Panc1 (cell line): ENCODE measurements around the gene NUP210L. TPM values are rescaled to one million over a fixed set of nuclear protein-coding genes. Genes with fewer than 3 reads are reported as not detected.
"Not testable (repeated sequence)": the region's sequence is repeated elsewhere in the genome, so short reads cannot be mapped to it uniquely, and the experiment has no call there.

Source experiments
- ATAC-seq: fragments of 200-7000 bp; cut with Tn5 transposase; 2 replicates; pipeline ENCODE4 v1.9.1; 2020; ENCODE audit warnings: mild to moderate bottlenecking, moderate library complexity
- BruUV-seq: library from RNA; stranded (reverse); fragments of 400-500 nt; replicated peaks from 2 replicates; lab custom pipeline; 2021; lab: Mats Ljungman, UMichigan
- CTCF ChIA-PET: fragments of 300-600 bp; sonication (Branson Sonifier 250); formaldehyde crosslinking; loops from one replicate; lab custom pipeline; 2022; ENCODE audit warnings: antibody characterized with exemption; lab: Charles Lee
- POLR2A ChIA-PET: fragments of 300-600 bp; sonication (Branson Sonifier 250); formaldehyde crosslinking; loops from one replicate; lab custom pipeline; 2022; ENCODE audit warnings: antibody characterized with exemption; lab: Charles Lee
- DNase-seq: peaks from one replicate; pipeline ENCODE4 v3.0.0-alpha.2; 2010; ENCODE audit warnings: low read depth, low spot score
- H3K27ac ChIP-seq: 2 replicates; pipeline ENCODE4 v1.5.1; 2011; ENCODE audit warnings: mild to moderate bottlenecking, low read length, inconsistent platforms
- H3K27me3 ChIP-seq: fragments of 200-500 bp; sonication (Bioruptor generic); 2 replicates; pipeline ENCODE4 v1.6.0; 2014; ENCODE audit warnings: low read length, inconsistent platforms; ENCODE audit not compliant: control insufficient read depth, insufficient read depth
- H3K36me3 ChIP-seq: fragments of 200-500 bp; sonication (Bioruptor generic); 2 replicates; pipeline ENCODE4 v1.5.1; 2014; ENCODE audit warnings: inconsistent platforms, mild to moderate bottlenecking, low read length, moderate library complexity; ENCODE audit not compliant: control insufficient read depth, insufficient read depth
- H3K4me1 ChIP-seq: 2 replicates; pipeline ENCODE4 v1.5.1; 2011; ENCODE audit warnings: inconsistent platforms, mild to moderate bottlenecking, low read length, moderate library complexity; ENCODE audit not compliant: control insufficient read depth, insufficient read depth
- H3K4me3 ChIP-seq, 2 experiments: 2 replicates each; pipeline ENCODE4 v1.5.1; 2011 to 2012; ENCODE audit warnings: low read depth in 2 of 2, low read length in 2 of 2, mild to moderate bottlenecking in 2 of 2, inconsistent platforms in 1 of 2, moderate library complexity in 1 of 2
- H3K9me3 ChIP-seq: fragments of 200-500 bp; sonication (Bioruptor generic); 2 replicates; pipeline ENCODE4 v1.5.1; 2014; ENCODE audit warnings: low read depth, mild to moderate bottlenecking, inconsistent platforms, low read length, moderate library complexity; ENCODE audit not compliant: control insufficient read depth, insufficient read depth
- POLR2AphosphoS5 ChIP-seq: IDR thresholded peaks from 2 replicates; pipeline ENCODE4 v1.6.1; 2012; ENCODE audit warnings: mild to moderate bottlenecking, low read depth, low read length, moderate library complexity
- SIN3A ChIP-seq: IDR thresholded peaks from 2 replicates; pipeline ENCODE4 v1.6.1; 2012; ENCODE audit warnings: low read depth, mild to moderate bottlenecking, low read length, moderate library complexity, borderline replicate concordance; ENCODE audit not compliant: insufficient read depth
- TCF7L2 ChIP-seq: IDR thresholded peaks from 2 replicates; pipeline ENCODE4 v1.6.1; 2011; ENCODE audit warnings: mild to moderate bottlenecking, low read depth, low read length, inconsistent platforms
- in situ Hi-C: cut with HindIII; loops from 2 replicates; pipeline ENCODE4 v1.10.0; 2016; ENCODE audit warnings: low sequenced_read_pairs, low pct_unique_long_range_greater_than_20kb
- intact Hi-C: fragments of 100-400 bp; cut with micrococcal nuclease; formaldehyde crosslinking; loops from one replicate; pipeline ENCODE4 v1.10.0; 2022; ENCODE audit not compliant: unreplicated experiment
- total RNA-seq: library from RNA; stranded (reverse); gene quantifications from one replicate; pipeline ENCODE4 v1.2.1, GENCODE V29; 2021; ENCODE audit not compliant: unreplicated experiment
- TF ChIP-seq, protein P1 (sequence below), 2 experiments: IDR thresholded peaks; 2 replicates each; pipeline ENCODE4 v1.6.1; 2011 to 2012; ENCODE audit warnings: low read depth in 2 of 2, control low read depth in 1 of 2, low read length in 1 of 2, mild to moderate bottlenecking in 1 of 2, moderate library complexity in 1 of 2; ENCODE audit not compliant: insufficient read depth in 1 of 2
- TF ChIP-seq, protein P2 (sequence below): fragments of 450-650 bp; IDR thresholded peaks from 2 replicates; pipeline ENCODE4 v1.5.1; 2017; ENCODE audit warnings: mild to moderate bottlenecking

NUP210L gene
- total RNA-seq, 1 experiment from 2014 or later, result 0.05 TPM

DNA sequence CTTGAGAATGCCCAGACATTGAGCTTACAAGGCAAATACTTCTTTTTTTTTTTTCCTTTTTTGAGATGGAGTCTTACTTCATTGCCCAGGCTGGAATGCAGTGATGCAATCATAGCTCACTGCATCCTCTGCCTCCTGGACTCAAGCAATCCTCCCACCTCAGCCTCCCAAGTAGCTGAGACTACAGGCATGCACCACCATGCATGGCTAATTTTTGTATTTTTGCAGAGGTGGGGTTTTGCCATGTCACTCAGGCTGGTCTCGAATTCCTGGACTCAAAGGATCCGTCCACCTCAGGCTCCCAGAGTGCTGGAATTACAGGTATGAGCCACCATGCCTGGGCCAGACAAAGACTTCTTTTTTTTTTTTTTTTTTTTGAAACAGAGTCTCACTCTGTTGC, 79.1 kb downstream of the NUP210L start:
- TF ChIP-seq POLR2AphosphoS5, result no peak
- TF ChIP-seq SIN3A, result no peak
- TF ChIP-seq, protein P1, sequence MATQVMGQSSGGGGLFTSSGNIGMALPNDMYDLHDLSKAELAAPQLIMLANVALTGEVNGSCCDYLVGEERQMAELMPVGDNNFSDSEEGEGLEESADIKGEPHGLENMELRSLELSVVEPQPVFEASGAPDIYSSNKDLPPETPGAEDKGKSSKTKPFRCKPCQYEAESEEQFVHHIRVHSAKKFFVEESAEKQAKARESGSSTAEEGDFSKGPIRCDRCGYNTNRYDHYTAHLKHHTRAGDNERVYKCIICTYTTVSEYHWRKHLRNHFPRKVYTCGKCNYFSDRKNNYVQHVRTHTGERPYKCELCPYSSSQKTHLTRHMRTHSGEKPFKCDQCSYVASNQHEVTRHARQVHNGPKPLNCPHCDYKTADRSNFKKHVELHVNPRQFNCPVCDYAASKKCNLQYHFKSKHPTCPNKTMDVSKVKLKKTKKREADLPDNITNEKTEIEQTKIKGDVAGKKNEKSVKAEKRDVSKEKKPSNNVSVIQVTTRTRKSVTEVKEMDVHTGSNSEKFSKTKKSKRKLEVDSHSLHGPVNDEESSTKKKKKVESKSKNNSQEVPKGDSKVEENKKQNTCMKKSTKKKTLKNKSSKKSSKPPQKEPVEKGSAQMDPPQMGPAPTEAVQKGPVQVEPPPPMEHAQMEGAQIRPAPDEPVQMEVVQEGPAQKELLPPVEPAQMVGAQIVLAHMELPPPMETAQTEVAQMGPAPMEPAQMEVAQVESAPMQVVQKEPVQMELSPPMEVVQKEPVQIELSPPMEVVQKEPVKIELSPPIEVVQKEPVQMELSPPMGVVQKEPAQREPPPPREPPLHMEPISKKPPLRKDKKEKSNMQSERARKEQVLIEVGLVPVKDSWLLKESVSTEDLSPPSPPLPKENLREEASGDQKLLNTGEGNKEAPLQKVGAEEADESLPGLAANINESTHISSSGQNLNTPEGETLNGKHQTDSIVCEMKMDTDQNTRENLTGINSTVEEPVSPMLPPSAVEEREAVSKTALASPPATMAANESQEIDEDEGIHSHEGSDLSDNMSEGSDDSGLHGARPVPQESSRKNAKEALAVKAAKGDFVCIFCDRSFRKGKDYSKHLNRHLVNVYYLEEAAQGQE (IDR thresholded peaks at IDR 0.05; ENCODE audit: insufficient read depth in 1 of 2, low read depth in 2 of 2, low read length in 1 of 2), result no peak
- TF ChIP-seq TCF7L2, result no peak
- TF ChIP-seq, protein P2, sequence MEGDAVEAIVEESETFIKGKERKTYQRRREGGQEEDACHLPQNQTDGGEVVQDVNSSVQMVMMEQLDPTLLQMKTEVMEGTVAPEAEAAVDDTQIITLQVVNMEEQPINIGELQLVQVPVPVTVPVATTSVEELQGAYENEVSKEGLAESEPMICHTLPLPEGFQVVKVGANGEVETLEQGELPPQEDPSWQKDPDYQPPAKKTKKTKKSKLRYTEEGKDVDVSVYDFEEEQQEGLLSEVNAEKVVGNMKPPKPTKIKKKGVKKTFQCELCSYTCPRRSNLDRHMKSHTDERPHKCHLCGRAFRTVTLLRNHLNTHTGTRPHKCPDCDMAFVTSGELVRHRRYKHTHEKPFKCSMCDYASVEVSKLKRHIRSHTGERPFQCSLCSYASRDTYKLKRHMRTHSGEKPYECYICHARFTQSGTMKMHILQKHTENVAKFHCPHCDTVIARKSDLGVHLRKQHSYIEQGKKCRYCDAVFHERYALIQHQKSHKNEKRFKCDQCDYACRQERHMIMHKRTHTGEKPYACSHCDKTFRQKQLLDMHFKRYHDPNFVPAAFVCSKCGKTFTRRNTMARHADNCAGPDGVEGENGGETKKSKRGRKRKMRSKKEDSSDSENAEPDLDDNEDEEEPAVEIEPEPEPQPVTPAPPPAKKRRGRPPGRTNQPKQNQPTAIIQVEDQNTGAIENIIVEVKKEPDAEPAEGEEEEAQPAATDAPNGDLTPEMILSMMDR, result no peak
- H3K36me3 ChIP-seq, result no peaks in the 10 kb centered on the region
- no TSS peak for BruUV-seq
- H3K27ac ChIP-seq, result no peak overlapping the region
- no peaks in the 10 kb centered on the region for H3K4me1 ChIP-seq
- in situ Hi-C loops (no loop called here), intact Hi-C loops (no loop called here)
- DNase-seq (no peak), ATAC-seq (no peak)
- no peaks in the 10 kb centered on the region for H3K9me3 ChIP-seq
- POLR2A ChIA-PET, result interaction anchor here (1.1 kb wide), 1 partner anchor 85 kb away, joined by 3 read pairs; no protein-coding TSS in a partner anchor
- CTCF ChIA-PET, result no interaction called here
- no peak overlapping the region for H3K4me3 ChIP-seq
- H3K27me3 ChIP-seq, result no peaks in the 10 kb centered on the region

DNA sequence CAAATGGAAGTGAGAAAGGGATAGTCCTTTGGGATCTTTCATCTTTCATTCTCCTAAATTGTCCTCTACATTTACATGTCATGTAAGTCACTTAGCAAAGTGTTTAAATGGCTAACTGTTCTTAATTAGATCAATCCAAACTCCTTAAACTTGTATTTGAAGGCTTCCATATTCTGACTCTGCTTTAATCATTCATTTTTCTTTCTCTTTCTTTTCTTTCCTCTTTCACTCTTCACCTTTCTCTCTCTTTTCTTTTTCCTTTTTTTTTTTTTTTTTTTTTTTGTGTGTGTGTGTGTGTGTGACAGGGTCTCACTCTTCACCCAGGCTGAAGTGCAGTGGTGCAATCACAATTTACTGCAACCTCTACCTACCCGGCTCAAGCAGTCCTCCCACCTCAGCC, 92.6 kb downstream of the NUP210L start:
- CTCF ChIA-PET, result no interaction called here
- in situ Hi-C loops (no loop called here), intact Hi-C loops (no loop called here)
- Histone ChIP-seq H3K27ac (no peak overlapping the region), H3K9me3 (no peaks in the 10 kb centered on the region), H3K27me3 (no peaks in the 10 kb centered on the region), H3K4me3 (no peak overlapping the region), H3K36me3 (no peaks in the 10 kb centered on the region), H3K4me1 (no peaks in the 10 kb centered on the region)
- no TSS peak for BruUV-seq
- no peak for TF ChIP-seq POLR2AphosphoS5
- TF ChIP-seq, protein P2, result no peak
- no peak for TF ChIP-seq SIN3A
- no peak for TF ChIP-seq TCF7L2
- TF ChIP-seq, protein P1 (IDR thresholded peaks at IDR 0.05; ENCODE audit: insufficient read depth in 1 of 2, low read depth in 2 of 2, low read length in 1 of 2), result no peak
- ATAC-seq (no peak), DNase-seq (no peak)
- POLR2A ChIA-PET, result no interaction called here

DNA sequence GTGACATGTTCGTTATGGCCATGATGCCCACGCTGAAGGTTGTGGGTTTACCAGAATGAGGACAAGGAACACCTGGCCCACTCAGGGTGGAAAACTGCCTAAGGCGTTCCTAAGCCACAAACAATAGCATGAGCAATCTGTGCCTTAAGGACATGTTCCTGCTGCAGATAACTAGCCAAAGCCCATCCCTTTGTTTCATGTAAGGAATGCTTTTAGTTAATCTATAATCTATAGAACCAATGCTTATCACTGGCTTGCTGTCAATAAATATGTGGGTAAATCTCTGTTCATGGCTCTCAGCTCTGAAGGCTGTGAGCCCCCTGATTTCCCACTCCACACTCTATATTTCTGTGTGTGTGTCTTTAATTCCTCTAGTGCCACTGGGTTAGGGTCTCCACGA, 107.4 kb downstream of the NUP210L start:
- CTCF ChIA-PET, intact Hi-C loops, BruUV-seq: not testable (repeated sequence)

More for the DNA sequence above, 107.4 kb downstream of the NUP210L start:
- H3K9me3 ChIP-seq, H3K4me3 ChIP-seq, in situ Hi-C loops, DNase-seq, H3K27me3 ChIP-seq, POLR2A ChIA-PET, H3K27ac ChIP-seq, H3K4me1 ChIP-seq, H3K36me3 ChIP-seq, ATAC-seq: not testable (repeated sequence)
